Thoracic aorta (tissue), 2 donors: ENCODE results near the gene ITPR3. TPM values are rescaled to one million over a fixed set of nuclear protein-coding genes. Genes with fewer than 3 reads are reported as not detected.

Source experiments
- ATAC-seq: fragments of 150-250 bp; one replicate; pipeline ENCODE4 v1.8.0; 2017; ENCODE audit warnings: low read depth; ENCODE audit not compliant: insufficient number of reproducible peaks, low FRiP score
- DNase-seq: peaks from one replicate; pipeline ENCODE4 v3.0.0-alpha.2; 2020; ENCODE audit warnings: low spot score
- H3K27ac ChIP-seq, 2 donors: fragments of 200-600 bp; sonication (generic); 1 replicate in 1 of 2; 2 replicates in 1 of 2; pipeline ENCODE4 v1.5.1; 2016; ENCODE audit warnings: mild to moderate bottlenecking in 2 of 2, moderate library complexity in 2 of 2
- H3K27me3 ChIP-seq: fragments of 200-600 bp; sonication (generic); replicated peaks from 2 replicates; pipeline ENCODE4 v1.6.0; 2016; ENCODE audit warnings: mild to moderate bottlenecking; ENCODE audit not compliant: insufficient read depth
- H3K36me3 ChIP-seq: fragments of 200-600 bp; sonication (generic); one replicate; pipeline ENCODE4 v1.5.1; 2016
- H3K4me1 ChIP-seq, 2 donors: fragments of 200-600 bp; sonication (generic); 1 replicate in 1 of 2; 2 replicates in 1 of 2; pipeline versions ENCODE4 v1.5.1 to v1.6.0; 2016; ENCODE audit warnings: low read depth in 2 of 2, mild to moderate bottlenecking in 1 of 2; ENCODE audit not compliant: control insufficient read depth in 1 of 2
- H3K4me3 ChIP-seq: fragments of 200-600 bp; sonication (generic); 2 replicates; pipeline ENCODE4 v1.5.1; 2016; ENCODE audit warnings: mild to moderate bottlenecking
- H3K9me3 ChIP-seq: fragments of 200-600 bp; sonication (generic); 2 replicates; pipeline ENCODE4 v1.5.1; 2016
- total RNA-seq, 2 donors: library from RNA; depleted of rRNA; stranded (reverse); fragments of >200 nt; gene quantifications; one replicate each; pipeline versions ENCODE4 v1.1.0 to v1.2.3, GENCODE V29; 2016
- TF ChIP-seq, protein P1 (sequence below): fragments of 200-600 bp; sonication (generic); IDR thresholded peaks from one replicate; pipeline ENCODE4 v1.5.1; 2019; ENCODE audit warnings: antibody characterized with exemption

Gene ITPR3
- total RNA-seq, 2 donors from 2014 or later, result 15.2 to 21.2 TPM

DNA sequence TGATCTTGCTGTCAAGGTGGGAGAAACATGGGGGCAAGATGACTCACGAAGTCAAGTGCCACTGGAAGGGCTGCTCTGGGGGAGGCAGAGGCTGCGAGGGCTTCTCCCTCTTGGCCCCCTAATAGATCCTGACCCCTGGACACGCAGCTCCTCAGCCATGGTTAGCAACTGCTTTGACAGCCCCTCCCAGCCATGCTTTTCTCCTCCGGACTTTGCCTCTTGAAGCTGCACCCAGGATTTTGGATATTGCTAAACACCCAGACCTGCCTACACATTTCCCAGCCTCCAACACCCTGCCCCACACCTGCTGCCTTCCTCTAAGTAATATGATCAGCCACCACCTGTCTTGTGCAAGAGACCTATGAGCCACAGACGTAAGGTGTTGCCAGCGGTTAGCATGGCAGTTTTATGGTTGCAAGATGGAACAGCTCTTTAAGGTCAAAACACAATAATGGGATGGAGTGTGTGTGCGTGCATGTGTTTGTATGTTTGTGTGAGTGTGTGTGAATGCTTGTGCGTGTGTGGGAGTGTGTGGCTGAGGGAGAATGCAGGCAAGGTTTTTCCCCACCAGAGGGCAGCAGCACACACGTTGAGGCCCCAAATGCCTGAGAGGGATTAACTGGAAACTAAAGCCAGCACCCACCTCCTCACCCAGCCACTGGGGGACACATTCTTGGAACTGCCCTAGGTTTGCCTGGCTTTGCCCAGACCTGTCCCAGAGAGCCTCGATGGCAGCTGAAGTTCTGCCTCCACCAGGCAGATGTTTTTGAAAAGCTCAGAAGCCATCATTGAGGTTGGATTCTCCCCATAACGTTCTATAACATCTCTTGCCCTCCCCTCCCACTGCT, 123.1 kb downstream of the ITPR3 start:
- no peak overlapping the region for H3K27ac ChIP-seq

DNA sequence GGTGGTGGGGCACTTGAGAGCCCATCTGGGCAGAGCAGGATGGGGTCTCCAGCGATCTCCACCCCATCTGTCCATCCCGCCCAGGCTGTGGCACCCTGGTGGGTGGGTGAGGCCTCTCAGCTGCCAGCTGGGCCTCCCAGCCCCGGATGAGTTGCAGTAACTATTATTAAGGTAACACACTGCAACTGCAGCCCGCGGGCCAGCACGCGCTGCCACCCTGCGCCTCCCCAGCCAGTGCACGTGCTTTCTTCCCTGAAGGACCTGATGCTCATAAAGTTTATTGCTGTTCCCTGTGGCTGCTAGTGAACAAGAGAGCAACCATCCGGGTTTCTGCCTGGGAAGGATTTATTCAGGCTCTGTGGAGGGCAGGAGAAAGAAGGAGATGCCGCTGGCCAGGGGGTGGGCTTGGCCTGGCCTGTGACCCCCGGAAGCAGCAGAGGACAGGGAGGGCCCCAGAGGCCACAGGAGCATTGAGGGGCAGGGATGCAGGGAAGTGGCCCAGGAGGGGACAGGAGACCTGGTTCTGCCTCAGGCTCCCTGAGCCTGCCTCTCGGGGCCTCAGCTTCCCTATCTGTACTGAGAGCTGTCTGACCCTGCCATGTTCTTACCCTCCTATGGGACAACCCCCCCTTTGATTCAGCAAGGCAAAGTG, 123.9 kb downstream of the ITPR3 start:
- H3K4me3 ChIP-seq, result no peak overlapping the region
- TF ChIP-seq, protein P1, sequence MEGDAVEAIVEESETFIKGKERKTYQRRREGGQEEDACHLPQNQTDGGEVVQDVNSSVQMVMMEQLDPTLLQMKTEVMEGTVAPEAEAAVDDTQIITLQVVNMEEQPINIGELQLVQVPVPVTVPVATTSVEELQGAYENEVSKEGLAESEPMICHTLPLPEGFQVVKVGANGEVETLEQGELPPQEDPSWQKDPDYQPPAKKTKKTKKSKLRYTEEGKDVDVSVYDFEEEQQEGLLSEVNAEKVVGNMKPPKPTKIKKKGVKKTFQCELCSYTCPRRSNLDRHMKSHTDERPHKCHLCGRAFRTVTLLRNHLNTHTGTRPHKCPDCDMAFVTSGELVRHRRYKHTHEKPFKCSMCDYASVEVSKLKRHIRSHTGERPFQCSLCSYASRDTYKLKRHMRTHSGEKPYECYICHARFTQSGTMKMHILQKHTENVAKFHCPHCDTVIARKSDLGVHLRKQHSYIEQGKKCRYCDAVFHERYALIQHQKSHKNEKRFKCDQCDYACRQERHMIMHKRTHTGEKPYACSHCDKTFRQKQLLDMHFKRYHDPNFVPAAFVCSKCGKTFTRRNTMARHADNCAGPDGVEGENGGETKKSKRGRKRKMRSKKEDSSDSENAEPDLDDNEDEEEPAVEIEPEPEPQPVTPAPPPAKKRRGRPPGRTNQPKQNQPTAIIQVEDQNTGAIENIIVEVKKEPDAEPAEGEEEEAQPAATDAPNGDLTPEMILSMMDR, result no peak
- ATAC-seq, result no peak
- no peaks in the 10 kb centered on the region for H3K9me3 ChIP-seq
- DNase-seq, result no peak
- no peaks in the 10 kb centered on the region for H3K27me3 ChIP-seq
- peaks cover 0 to 11% of the 10 kb centered on the region in 2 donors for H3K4me1 ChIP-seq
- no peaks in the 10 kb centered on the region for H3K36me3 ChIP-seq
- no peak overlapping the region for H3K27ac ChIP-seq

More for the DNA sequence above, 123.1 kb downstream of the ITPR3 start:
- DNase-seq (no peak), ATAC-seq (peak; percentile 53)
- TF ChIP-seq, protein P1, result peak; percentile 84
- Histone ChIP-seq H3K9me3 (no peaks in the 10 kb centered on the region), H3K27me3 (no peaks in the 10 kb centered on the region), H3K36me3 (no peaks in the 10 kb centered on the region), H3K4me1 (peaks cover 0 to 11% of the 10 kb centered on the region in 2 donors), H3K4me3 (no peak overlapping the region)

DNA sequence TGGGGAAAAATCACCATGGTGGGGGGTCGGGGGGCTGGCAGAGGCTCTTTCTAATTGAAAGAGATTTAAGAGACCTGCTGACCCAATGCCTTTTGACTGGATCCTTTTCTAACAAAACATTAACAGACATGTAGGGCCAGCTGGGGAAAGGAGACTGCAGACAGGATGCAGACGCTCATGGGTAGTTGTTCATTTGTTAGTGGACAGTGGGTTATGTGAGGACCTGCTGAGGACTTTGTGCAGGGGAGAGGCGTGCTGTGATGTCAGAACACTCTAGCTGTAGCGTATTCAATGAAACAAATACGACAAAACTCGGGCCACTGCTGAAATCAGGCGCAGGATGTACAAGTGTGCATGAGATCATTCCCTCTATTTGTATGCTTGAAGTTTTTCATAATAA, 124.4 kb downstream of the ITPR3 start:
- Histone ChIP-seq H3K4me3 (no peak overlapping the region), H3K4me1 (peaks cover 0 to 11% of the 10 kb centered on the region in 2 donors), H3K9me3 (no peaks in the 10 kb centered on the region), H3K36me3 (no peaks in the 10 kb centered on the region), H3K27me3 (no peaks in the 10 kb centered on the region), H3K27ac (no peak overlapping the region)
- no peak for ATAC-seq
- no peak for DNase-seq
- TF ChIP-seq, protein P1, result no peak

Other genes starting within 250 kb of the ITPR3 start
- gene KIFC1, start 229.5 kb upstream of the ITPR3 start, total RNA-seq, result under 1 TPM; 0.81 to 0.85 TPM
- gene PHF1, start 210.3 kb upstream of the ITPR3 start, total RNA-seq, result 100 to 1,000 TPM in 1 of 2 donors, 10 to 100 TPM in 1; 82.0 to 104 TPM
- 100 to 1,000 TPM in 1 of 2 donors, 10 to 100 TPM in 1; 60.3 to 207 TPM for gene CUTA, start 203.2 kb upstream of the ITPR3 start, total RNA-seq
- 10 to 100 TPM; 16.2 to 24.6 TPM for gene SYNGAP1, start 201.3 kb upstream of the ITPR3 start, total RNA-seq
- gene ZBTB9, start 166.7 kb upstream of the ITPR3 start, total RNA-seq, result 1 to 10 TPM; 1.1 to 7.1 TPM
- 10 to 100 TPM; 13.8 to 14.0 TPM for gene BAK1, start 41.0 kb upstream of the ITPR3 start, total RNA-seq
- 10 to 100 TPM; 15.0 to 39.8 TPM for gene UQCC2, start 90.4 kb downstream of the ITPR3 start, total RNA-seq
- under 1 TPM; 0.27 to 0.56 TPM for gene IP6K3, start 125.6 kb downstream of the ITPR3 start, total RNA-seq
- 10 to 100 TPM; 57.4 to 77.2 TPM for gene LEMD2, start 167.8 kb downstream of the ITPR3 start, total RNA-seq
- gene MLN, start 182.7 kb downstream of the ITPR3 start, total RNA-seq, result not detected